Naive thymus-derived CD4-positive, alpha-beta T cell (primary cell): ENCODE results near the gene GNAO1. TPM values are rescaled to one million over a fixed set of nuclear protein-coding genes. Genes with fewer than 3 reads are reported as not detected.
A peak's percentile ranks its signal among the peaks of the same experiment; 100 is the strongest.

Experiments used
- ATAC-seq: fragments of 150-1000 bp; cut with Tn5 transposase; 2 replicates; pipeline ENCODE4 v1.10.0; 2021; ENCODE audit warnings: mild to moderate bottlenecking, moderate library complexity
- CTCF ChIA-PET: fragments of 350-600 bp; sonication (Branson Sonifier 250); formaldehyde crosslinking; loops from one replicate; lab custom pipeline; 2021; ENCODE audit warnings: antibody characterized with exemption; lab: Charles Lee
- POLR2A ChIA-PET: fragments of 350-600 bp; sonication (Branson Sonifier 250); formaldehyde crosslinking; loops from one replicate; lab custom pipeline; 2021; ENCODE audit warnings: antibody characterized with exemption, inconsistent platforms; lab: Charles Lee
- DNase-seq, 9 donors: peaks; one replicate each; pipeline versions ENCODE4 v3.0.0 to v3.0.0-alpha.2; 2020 to 2022; ENCODE audit warnings: mixed read lengths in 1 of 9
- H3K27ac ChIP-seq: one replicate; pipeline ENCODE4 v1.7.0; 2013; ENCODE audit warnings: mild to moderate bottlenecking, low read depth, low read length, moderate library complexity
- H3K27me3 ChIP-seq, 2 donors: one replicate each; pipeline ENCODE4 v1.7.0; 2013; ENCODE audit warnings: low read length in 2 of 2, mild to moderate bottlenecking in 2 of 2, moderate library complexity in 2 of 2; ENCODE audit not compliant: control insufficient read depth in 2 of 2, insufficient read depth in 2 of 2
- H3K36me3 ChIP-seq, 3 experiments: 1 replicate in 2 of 3; 2 replicates in 1 of 3; pipeline ENCODE4 v1.7.0; 2013; ENCODE audit warnings: low read length in 3 of 3, mild to moderate bottlenecking in 3 of 3, moderate library complexity in 1 of 3; ENCODE audit not compliant: insufficient read depth in 3 of 3, control insufficient read depth in 2 of 3
- H3K4me1 ChIP-seq, 2 donors: one replicate each; pipeline ENCODE4 v1.7.0; 2013; ENCODE audit warnings: low read length in 2 of 2, mild to moderate bottlenecking in 2 of 2, moderate library complexity in 1 of 2; ENCODE audit not compliant: control insufficient read depth in 2 of 2, insufficient read depth in 2 of 2
- H3K4me3 ChIP-seq: 2 replicates; pipeline ENCODE4 v1.7.0; 2013; ENCODE audit warnings: mild to moderate bottlenecking, low read length
- H3K9me3 ChIP-seq, 3 experiments: 1 replicate in 2 of 3; 2 replicates in 1 of 3; pipeline ENCODE4 v1.7.0; 2013; ENCODE audit warnings: low read length in 3 of 3; ENCODE audit not compliant: control insufficient read depth in 2 of 3
- H3K27ac Mint-ChIP-seq, 9 donors: one replicate each; pipeline ENCODE4 v1.8.0; 2020 to 2022; ENCODE audit warnings: mixed read lengths in 9 of 9, mild to moderate bottlenecking in 8 of 9, moderate library complexity in 5 of 9, inconsistent platforms in 2 of 9
- H3K27me3 Mint-ChIP-seq, 5 donors: one replicate each; pipeline ENCODE4 v1.8.0; 2021 to 2022; ENCODE audit warnings: mixed read lengths in 5 of 5, mild to moderate bottlenecking in 1 of 5
- H3K36me3 Mint-ChIP-seq, 5 donors: one replicate each; pipeline ENCODE4 v1.8.0; 2020 to 2022; ENCODE audit warnings: mixed read lengths in 5 of 5, mild to moderate bottlenecking in 3 of 5, inconsistent platforms in 1 of 5
- H3K4me1 Mint-ChIP-seq, 7 donors: one replicate each; pipeline ENCODE4 v1.8.0; 2020 to 2022; ENCODE audit warnings: mixed read lengths in 7 of 7, mild to moderate bottlenecking in 3 of 7, inconsistent platforms in 1 of 7
- H3K4me3 Mint-ChIP-seq, 10 donors: one replicate each; pipeline ENCODE4 v1.8.0; 2020 to 2022; ENCODE audit warnings: mild to moderate bottlenecking in 10 of 10, mixed read lengths in 10 of 10, moderate library complexity in 6 of 10, inconsistent platforms in 2 of 10
- H3K9me3 Mint-ChIP-seq, 11 donors: one replicate each; pipeline ENCODE4 v1.8.0; 2020 to 2022; ENCODE audit warnings: mixed read lengths in 11 of 11, mild to moderate bottlenecking in 4 of 11, inconsistent platforms in 1 of 11, moderate library complexity in 1 of 11
- intact Hi-C, 2 donors: fragments of 100-400 bp; cut with micrococcal nuclease; formaldehyde crosslinking; loops; one replicate each; pipeline ENCODE4 v1.15.1; 2023
- polyA plus RNA-seq, 2 donors: library from polyadenylated mRNA; unstranded; fragments of 300-500 nt; fragmentation: Illumina TruSeq; gene quantifications; one replicate each; pipeline ENCODE4 v1.2.3, GENCODE V29; 2021
- total RNA-seq, 6 experiments: library from RNA in 5 of 6; stranded (reverse) in 5 of 6; gene quantifications; 1 replicate in 5 of 6; 2 replicates in 1 of 6; pipeline ENCODE4 v1.2.3 and lab custom pipeline; 2021 to 2026

Gene GNAO1
- total and polyA plus RNA-seq, 7 experiments from 2014 or later, result 0.43 to 5.4 (median 0.80) TPM; not detected in 2

GRCh38 chr16:56362706-56363105 is 171.4 kb downstream of the GNAO1 start:
- intact Hi-C loops, result no loop called here
- Mint-ChIP-seq H3K27ac (peak overlapping the region in 2 of 9 donors; percentile 12 to 65), H3K36me3 (peaks cover 4 to 27% (median 8%) of the 10 kb centered on the region in 5 donors), H3K4me3 (peak overlapping the region in 1 of 10 donors; percentile 38), H3K4me1 (peaks cover 0 to 22% (median 18%) of the 10 kb centered on the region in 7 donors), H3K27me3 (no peaks in the 10 kb centered on the region), H3K9me3 (no peaks in the 10 kb centered on the region)
- Histone ChIP-seq H3K9me3 (no peaks in the 10 kb centered on the region), H3K36me3 (peaks cover 0 to 56% (median 4%) of the 10 kb centered on the region in 3 experiments), H3K4me3 (no peak overlapping the region), H3K27ac (no peak overlapping the region), H3K27me3 (no peaks in the 10 kb centered on the region), H3K4me1 (no peaks in the 10 kb centered on the region)
- ChIA-PET CTCF (no interaction called here), POLR2A (interaction anchor here (0.6 kb wide), 1 partner anchor 79 kb away, joined by 3 read pairs; no protein-coding TSS in a partner anchor)
- DNase-seq, result no peak
- ATAC-seq, result no peak

DNA sequence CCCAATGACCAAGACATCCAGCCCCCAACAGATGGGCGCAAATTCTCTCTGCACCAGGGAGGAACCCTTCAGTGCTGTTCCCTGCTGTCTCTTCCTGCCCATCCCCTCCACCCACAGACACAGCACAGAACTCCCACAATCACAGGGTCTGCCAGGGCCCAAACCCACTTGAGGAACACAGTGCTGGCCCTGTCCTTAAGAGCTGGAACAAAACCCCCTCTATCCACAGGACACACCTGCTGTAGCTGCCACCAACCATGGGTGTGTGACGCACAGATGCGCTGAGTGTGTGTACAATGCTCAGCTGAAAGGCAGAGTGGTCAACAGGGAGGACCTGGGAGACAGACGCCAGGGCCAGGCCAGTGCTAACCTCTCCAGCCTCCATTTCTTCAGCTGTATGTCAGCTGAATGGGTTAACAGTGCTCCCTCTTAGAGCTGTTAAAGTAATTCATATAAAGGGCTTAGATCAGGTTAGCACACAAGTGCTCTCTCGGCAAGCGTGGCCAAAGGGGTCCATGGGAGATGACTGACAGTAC is 172.0 kb downstream of the GNAO1 start:
- H3K4me3 ChIP-seq, result no peak overlapping the region
- no peaks in the 10 kb centered on the region for H3K9me3 ChIP-seq
- DNase-seq (no peak), ATAC-seq (no peak)
- peaks cover 0 to 17% (median 13%) of the 10 kb centered on the region in 7 donors for H3K4me1 Mint-ChIP-seq
- CTCF ChIA-PET, result no interaction called here
- H3K27ac Mint-ChIP-seq, result peak overlapping the region in 2 of 9 donors; percentile 9 to 12
- H3K4me1 ChIP-seq, result no peaks in the 10 kb centered on the region
- peaks cover 4 to 30% (median 8%) of the 10 kb centered on the region in 5 donors for H3K36me3 Mint-ChIP-seq
- POLR2A ChIA-PET, result interaction anchor here (0.6 kb wide), 1 partner anchor 79 kb away, joined by 3 read pairs; no protein-coding TSS in a partner anchor
- H3K36me3 ChIP-seq, result peaks cover 0 to 61% (median 8%) of the 10 kb centered on the region in 3 experiments
- no peak overlapping the region for H3K4me3 Mint-ChIP-seq
- H3K27ac ChIP-seq, result no peak overlapping the region
- intact Hi-C loops, result no loop called here
- no peaks in the 10 kb centered on the region for H3K27me3 Mint-ChIP-seq
- H3K9me3 Mint-ChIP-seq, result no peaks in the 10 kb centered on the region
- H3K27me3 ChIP-seq, result no peaks in the 10 kb centered on the region

DNA sequence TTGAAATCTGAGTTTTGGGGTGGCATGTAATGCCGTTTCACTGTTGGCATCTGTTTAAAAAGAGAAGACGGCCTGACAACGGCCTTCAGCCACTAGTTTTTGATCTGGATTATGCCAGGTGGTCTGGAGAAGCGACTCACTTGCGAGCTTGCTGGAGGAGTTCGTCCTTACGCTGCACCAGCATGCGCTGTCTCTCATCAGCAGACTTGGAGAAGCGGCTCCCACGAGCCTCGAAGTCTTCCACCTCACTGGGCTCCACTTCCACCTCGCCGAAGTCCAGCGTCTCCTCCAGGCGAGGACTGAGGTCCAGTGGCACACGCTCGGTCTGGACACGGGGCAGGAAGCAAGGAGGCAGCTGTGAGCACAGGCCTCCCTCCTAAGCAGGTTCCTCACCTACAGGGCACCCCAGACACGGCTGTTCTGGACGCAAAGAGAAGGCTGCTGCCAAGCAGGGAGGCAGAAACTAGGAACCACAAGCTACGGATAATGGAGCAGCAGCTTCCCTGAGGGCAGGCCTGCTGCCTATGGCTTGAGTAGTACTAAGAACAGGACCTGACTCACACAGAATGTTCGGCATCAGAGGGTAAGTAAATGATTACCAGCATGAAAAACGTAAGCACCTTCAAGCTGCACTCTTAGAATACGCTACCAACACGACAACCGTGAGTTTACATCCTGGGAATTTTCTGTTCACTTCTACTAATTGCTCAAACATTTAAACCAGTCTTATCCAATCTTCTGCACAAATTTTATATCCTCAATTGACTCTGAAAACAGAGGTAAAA is 172.7 kb downstream of the GNAO1 start:
- DNase-seq (no peak), ATAC-seq (no peak)
- no peaks in the 10 kb centered on the region for H3K27me3 ChIP-seq
- H3K4me3 ChIP-seq, result no peak overlapping the region
- no peaks in the 10 kb centered on the region for H3K9me3 Mint-ChIP-seq
- intact Hi-C loops, result no loop called here
- H3K36me3 ChIP-seq, result peaks cover 0 to 68% (median 13%) of the 10 kb centered on the region in 3 experiments
- H3K9me3 ChIP-seq, result no peaks in the 10 kb centered on the region
- POLR2A ChIA-PET, result no interaction called here
- no peaks in the 10 kb centered on the region for H3K27me3 Mint-ChIP-seq
- peaks cover 0 to 13% (median 7%) of the 10 kb centered on the region in 7 donors for H3K4me1 Mint-ChIP-seq
- no peak overlapping the region for H3K27ac Mint-ChIP-seq
- no peak overlapping the region for H3K27ac ChIP-seq
- no peak overlapping the region for H3K4me3 Mint-ChIP-seq
- H3K4me1 ChIP-seq, result no peaks in the 10 kb centered on the region
- H3K36me3 Mint-ChIP-seq, result peaks cover 6 to 36% (median 8%) of the 10 kb centered on the region in 5 donors
- CTCF ChIA-PET, result no interaction called here

DNA sequence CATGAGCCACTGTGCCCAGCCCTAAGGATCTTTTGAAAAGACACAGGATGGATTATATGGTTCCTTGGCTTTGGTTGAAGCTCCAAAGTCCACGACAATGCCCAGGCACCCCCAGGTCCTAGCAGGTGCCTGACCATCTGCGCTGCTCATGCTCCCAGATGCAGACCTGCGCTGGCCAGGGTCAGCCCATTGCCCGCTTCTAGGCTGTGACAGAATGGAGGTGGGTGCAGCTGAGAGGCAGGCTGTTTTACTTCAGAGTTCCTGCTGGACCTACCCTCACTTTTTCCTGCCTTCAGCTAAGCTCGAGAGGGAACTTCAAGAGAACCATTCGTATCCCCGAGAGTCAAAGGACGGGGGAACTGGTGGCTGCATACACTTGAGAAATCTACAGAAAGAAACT is 173.6 kb downstream of the GNAO1 start:
- Mint-ChIP-seq H3K4me1 (peaks cover 0 to 4% (median 2%) of the 10 kb centered on the region in 7 donors), H3K27ac (peak overlapping the region in 1 of 9 donors; percentile 21), H3K9me3 (no peaks in the 10 kb centered on the region), H3K27me3 (no peaks in the 10 kb centered on the region), H3K36me3 (peaks cover 6 to 41% (median 9%) of the 10 kb centered on the region in 5 donors), H3K4me3 (no peak overlapping the region)
- Histone ChIP-seq H3K36me3 (peaks cover 5 to 73% (median 17%) of the 10 kb centered on the region in 3 experiments), H3K27me3 (no peaks in the 10 kb centered on the region), H3K4me3 (no peak overlapping the region), H3K4me1 (no peaks in the 10 kb centered on the region), H3K9me3 (no peaks in the 10 kb centered on the region), H3K27ac (no peak overlapping the region)
- POLR2A ChIA-PET, result interaction anchor here (1.3 kb wide), 1 partner anchor 9 kb away, joined by 4 read pairs; no protein-coding TSS in a partner anchor
- DNase-seq (no peak), ATAC-seq (no peak)
- CTCF ChIA-PET, result no interaction called here
- intact Hi-C loops, result no loop called here

GRCh38 chr16:56365552-56365951 is 174.3 kb downstream of the GNAO1 start:
- no peaks in the 10 kb centered on the region for H3K9me3 ChIP-seq
- no peaks in the 10 kb centered on the region for H3K4me1 ChIP-seq
- Mint-ChIP-seq H3K9me3 (no peaks in the 10 kb centered on the region), H3K27me3 (no peaks in the 10 kb centered on the region), H3K36me3 (peaks cover 8 to 41% (median 11%) of the 10 kb centered on the region in 5 donors), H3K4me1 (peaks cover 0 to 5% (median 0%) of the 10 kb centered on the region in 7 donors), H3K27ac (peak overlapping the region in 2 of 9 donors; percentile 21 to 25), H3K4me3 (no peak overlapping the region)
- no peak overlapping the region for H3K27ac ChIP-seq
- H3K27me3 ChIP-seq, result no peaks in the 10 kb centered on the region
- ChIA-PET CTCF (no interaction called here), POLR2A (interaction anchor here (1.3 kb wide), 1 partner anchor 10 kb away, joined by 4 read pairs; no protein-coding TSS in a partner anchor)
- H3K4me3 ChIP-seq, result no peak overlapping the region
- intact Hi-C loops, result no loop called here
- no peak for ATAC-seq
- H3K36me3 ChIP-seq, result peaks cover 5 to 69% (median 17%) of the 10 kb centered on the region in 3 experiments
- no peak for DNase-seq

GRCh38 chr16:56366945-56367344 is 175.7 kb downstream of the GNAO1 start:
- DNase-seq, result no peak
- H3K4me3 ChIP-seq, result no peak overlapping the region
- Mint-ChIP-seq H3K4me3 (no peak overlapping the region), H3K27ac (peak overlapping the region in 2 of 9 donors; percentile 16 to 25), H3K9me3 (no peaks in the 10 kb centered on the region), H3K4me1 (peaks cover 4 to 12% (median 8%) of the 10 kb centered on the region in 7 donors), H3K36me3 (peaks cover 8 to 37% (median 11%) of the 10 kb centered on the region in 5 donors), H3K27me3 (no peaks in the 10 kb centered on the region)
- no peak overlapping the region for H3K27ac ChIP-seq
- no peak for ATAC-seq
- POLR2A ChIA-PET, result interaction anchor here (0.6 kb wide), 1 partner anchor 280 kb away, joined by 4 read pairs; no protein-coding TSS in a partner anchor
- H3K27me3 ChIP-seq, result no peaks in the 10 kb centered on the region
- no peaks in the 10 kb centered on the region for H3K9me3 ChIP-seq
- no peaks in the 10 kb centered on the region for H3K4me1 ChIP-seq
- peaks cover 5 to 66% (median 17%) of the 10 kb centered on the region in 3 experiments for H3K36me3 ChIP-seq
- intact Hi-C loops, result no loop called here
- CTCF ChIA-PET, result no interaction called here
